ENCODE measurements around the gene HADHB.
A peak's percentile ranks its signal among the peaks of the same experiment; 100 is the strongest.

Gene HADHB

DNA sequence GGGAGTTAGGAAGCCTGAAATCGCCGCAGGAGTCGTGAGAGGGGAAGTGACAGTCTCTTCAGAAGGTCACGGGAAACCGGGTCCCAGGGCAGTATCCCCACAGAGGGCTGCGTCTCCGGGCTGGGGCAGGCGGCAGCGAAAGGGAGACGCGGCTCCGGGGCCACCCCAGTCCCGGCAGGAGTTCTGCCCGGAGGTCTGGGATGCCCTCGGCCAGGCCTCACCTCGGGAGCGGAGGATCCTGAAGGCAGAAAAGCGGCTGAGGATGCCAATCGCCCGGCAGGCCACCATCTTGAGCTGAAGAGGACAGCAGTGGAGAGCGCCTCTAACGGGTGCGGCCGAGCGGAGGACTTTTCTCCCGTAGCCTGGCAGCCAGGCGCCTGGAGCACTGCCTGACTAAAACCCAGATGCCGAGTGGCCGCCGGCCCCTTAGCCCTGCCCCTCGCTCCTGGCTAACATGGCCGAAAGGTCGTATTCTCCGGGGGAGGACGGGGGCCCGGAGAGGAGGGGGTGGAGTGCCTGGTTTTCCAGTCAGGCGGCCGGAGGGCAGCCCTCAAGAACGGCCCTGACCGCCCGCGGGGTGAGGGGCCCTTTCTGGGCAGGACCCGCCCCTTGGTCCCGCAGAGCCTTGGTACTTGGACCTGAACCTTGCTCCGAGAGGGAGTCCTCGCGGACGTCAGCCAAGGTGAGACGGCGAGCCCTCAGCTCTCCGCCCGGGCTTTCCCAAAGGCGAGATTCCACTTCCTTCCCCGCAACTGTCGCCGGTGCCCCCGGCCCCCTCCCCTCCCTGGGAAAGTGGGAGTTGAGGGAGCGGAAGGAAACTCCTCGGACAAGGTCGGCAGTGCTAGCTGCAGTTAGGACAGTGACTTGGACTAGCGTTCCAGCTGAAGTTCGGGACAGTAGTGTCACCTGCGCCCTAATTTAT is at the start of gene HADHB, which contains the start of gene HADHA:
TSS of gene HADHB (plus strand) at position 631 of the 922 bp plus-strand sequence. CDS start 9,316 bp downstream, outside the sequence.
TSS of gene HADHA (minus strand) at position 324 of the 922 bp plus-strand sequence. CDS start at position 288, 36 bp downstream.
- peak; percentile 79 for DNase-seq (ENCODE audit: low spot score)

DNA sequence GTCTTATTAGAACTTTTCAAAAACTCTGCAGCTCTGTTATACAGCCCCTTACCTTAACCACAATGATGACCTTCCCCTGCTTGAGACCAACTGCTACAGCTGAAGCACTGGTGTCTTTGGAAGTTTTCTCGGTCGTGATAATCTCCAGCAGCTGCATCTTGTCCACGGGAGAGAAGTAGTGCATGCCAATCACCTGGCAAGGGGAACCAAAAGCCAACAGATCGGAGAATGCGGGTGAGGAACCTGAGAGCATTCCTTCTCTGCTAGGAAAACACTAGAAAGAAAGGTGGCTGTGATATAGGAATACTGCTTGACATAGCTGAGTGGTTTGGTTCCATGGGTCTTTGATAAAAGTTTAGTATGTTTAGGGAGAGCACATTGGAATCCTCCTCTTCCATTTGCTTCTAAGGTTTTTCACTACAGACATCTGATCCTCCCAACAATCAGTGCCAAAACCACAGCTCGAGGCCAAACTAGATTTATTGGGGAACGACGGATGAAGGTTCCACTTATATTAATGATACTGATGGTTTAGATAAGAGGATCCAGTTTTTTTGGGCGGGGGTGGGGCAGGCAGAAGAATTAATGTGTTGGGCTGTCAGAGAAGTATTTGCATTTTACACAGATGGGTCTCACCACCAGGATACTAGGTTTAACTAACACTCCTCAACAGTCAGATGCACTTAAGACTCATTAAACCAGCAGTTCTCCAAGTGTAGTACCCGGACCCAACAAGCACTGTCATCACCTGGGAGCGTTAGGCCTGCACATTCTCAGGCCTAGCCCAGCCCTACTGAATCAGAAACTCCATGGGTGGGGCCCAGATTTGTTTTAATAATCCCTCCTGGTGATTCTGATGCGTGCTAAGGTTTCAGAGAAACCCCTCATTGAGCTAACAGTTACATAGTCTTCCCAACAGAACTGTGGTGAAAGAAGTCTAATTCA is 49.4 kb upstream of the HADHB start:
- DNase-seq (ENCODE audit: low spot score): no peak

DNA sequence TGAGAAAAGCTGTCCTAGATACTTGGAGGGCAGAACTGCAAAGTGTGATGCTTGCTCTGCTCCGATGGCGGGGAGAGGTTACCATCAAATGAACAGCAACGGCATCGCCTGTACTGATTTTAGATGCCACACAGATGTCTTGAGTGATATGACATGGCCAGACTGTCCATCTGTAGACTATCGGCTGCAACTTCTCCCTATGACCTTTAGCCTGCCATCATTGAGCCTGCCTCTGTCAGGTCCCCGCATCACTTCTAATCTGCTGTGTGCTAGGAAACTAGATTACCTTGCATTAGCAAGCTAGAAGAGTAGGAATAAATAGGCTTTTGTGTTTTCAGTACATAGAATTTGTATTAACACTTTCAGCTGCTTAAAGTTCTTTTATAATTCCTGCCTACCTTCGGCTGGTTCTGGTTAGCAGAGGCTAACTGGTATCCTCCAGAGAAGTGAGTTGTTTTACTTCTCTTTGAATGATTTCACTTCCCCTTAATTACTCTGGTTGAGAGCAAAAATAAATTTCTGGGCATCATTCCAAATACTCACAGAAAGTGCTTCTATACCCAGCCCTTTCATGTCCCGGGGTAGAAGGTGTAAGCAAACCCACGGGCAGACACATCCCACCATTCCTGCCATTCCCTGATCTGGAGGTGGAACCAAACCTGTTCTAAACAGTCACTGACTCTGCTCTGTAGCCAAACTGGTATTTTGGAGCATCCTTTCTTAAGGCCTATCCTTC is 47.9 kb upstream of the HADHB start:
- no peak for DNase-seq (ENCODE audit: low spot score)

DNA sequence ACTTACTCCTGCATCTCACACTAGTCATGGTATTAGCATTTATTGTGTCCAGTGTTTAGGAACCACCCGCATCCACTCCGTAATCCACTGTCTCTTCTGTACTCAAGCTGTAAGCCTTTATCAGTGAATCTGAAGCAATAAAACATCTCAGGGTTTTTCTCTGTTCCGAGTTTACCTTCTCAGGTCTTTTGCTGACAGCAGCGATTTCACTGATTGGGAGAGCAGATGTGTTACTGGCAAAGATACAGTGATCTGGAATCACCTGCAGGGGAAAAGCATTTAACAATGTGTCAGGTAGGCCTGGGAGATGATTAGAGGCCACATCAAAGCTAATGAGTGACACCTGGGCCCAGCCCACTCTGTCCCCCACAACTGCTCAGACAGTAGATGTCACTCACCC is 47.2 kb upstream of the HADHB start:
- no peak for DNase-seq (ENCODE audit: low spot score)

DNA sequence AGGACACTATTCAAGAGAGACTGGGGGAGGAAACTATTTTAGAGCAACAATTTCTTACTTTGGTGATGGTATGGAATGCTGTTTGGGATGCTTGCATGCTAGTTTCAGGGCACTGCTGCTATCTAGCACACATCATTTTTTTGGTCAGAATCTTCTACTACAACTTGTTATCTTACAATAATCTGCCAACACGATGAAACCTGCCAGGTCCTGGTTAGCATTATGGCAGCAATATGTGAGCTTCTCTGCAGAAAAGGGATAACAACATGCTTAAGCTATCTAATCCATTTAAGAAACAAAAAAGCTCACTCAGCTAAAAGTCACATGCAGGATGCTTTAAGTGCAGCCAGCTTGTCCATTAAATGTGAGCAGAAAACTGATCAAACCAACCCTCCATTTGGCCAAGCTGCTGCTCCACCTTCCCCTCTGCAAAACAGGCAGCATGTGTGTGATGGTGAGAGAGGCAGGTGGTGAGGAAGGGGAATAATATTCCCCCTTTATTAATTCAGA is 41.7 kb upstream of the HADHB start:
- no peak for DNase-seq (ENCODE audit: low spot score)

DNA sequence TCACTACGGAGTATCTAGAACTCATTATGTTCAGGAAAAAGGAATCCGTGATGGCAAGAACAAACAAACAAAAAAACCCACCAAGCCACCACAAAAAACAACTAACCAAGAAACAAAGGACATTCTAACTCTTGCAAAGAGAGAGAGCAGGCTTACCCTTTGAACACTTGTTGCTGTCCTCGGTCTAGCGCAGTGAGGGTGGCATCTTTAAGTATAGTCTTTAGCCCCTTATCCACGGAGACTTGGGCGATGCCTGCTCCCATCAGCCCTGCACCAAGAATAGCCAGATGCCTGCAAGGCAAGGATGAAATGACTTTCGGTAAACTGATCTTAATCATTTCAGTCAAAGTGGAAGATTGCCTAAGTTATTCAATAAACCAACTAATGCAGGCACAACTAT is 40.8 kb upstream of the HADHB start:
- no peak for DNase-seq (ENCODE audit: low spot score)

DNA sequence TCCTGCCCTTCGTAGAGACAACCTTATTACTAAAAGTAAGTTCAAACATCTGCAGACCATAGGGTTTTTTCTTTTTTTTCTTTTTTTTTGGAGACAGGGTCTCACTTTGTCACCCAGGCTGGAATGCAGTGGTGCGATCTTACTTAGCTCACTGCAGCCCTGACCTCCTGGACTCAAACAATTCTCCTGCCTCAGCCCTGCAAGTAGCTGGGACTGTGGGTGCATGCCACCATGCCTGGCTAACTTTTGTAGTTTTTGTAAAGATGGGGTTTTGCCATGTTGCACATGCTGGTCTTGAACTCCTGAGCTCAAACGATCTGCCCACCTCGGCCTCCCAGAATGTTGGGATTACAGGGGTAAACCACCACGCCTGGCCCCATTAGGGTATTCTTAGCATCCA is 32.7 kb upstream of the HADHB start:
- DNase-seq (ENCODE audit: low spot score): no peak

DNA sequence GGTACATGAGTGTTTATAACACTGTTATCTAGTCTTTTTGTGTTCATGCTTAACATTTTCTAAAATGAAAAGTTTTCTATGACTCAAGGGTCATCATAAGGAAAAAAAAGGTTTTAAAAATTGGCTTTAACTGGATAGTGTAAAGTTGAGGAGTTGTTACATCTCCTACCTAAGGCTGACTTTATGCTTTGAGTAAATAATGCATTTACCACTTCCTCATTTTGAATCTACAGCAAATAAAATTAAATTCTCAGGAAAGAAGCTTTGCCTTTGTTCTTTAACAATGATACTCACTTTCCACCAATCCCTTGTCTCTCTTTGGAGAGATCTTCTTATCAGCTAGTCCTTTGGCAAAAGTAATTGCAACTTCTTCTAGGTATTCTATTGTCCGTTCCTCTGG is 30.0 kb upstream of the HADHB start:
- DNase-seq (ENCODE audit: low spot score): no peak

DNA sequence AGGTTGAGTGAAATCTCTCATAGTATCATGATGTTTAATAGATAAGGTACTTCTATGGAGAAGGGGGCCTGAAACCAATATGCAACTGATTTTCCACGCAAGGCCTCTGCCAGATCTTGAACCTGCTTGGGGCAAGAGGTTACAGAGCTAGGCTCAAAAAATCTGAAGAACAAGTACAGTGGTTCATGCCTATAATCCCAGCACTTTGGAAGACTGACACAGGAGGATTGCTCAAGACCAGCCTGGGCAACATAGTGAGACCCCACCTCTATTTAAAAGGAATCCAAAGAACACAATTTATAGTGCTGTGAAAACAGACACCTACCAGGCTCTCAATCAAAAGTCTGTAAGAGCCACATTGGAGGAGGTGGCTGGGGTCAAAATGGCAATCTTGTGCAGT is 28.9 kb upstream of the HADHB start:
- no peak for DNase-seq (ENCODE audit: low spot score)

DNA sequence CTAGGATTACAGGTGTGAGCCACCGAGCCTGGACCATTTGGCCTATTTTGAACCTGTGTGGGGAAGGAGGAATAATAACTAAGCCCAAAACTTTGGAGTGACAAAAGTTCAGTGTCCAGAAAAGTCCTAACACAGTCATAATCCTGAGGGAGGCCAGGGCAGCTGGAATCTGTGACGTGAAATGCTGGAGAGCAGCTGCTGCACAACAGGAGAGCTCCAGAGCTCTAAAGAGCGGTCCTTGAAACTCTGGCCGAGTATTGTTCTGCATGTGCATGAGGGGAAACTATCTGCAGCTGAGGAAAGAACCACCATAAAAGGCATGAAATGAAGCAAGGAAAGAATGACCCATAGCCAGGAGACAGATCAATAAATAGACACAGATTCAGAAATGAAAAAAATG is 28.2 kb upstream of the HADHB start:
- no peak for DNase-seq (ENCODE audit: low spot score)

DNA sequence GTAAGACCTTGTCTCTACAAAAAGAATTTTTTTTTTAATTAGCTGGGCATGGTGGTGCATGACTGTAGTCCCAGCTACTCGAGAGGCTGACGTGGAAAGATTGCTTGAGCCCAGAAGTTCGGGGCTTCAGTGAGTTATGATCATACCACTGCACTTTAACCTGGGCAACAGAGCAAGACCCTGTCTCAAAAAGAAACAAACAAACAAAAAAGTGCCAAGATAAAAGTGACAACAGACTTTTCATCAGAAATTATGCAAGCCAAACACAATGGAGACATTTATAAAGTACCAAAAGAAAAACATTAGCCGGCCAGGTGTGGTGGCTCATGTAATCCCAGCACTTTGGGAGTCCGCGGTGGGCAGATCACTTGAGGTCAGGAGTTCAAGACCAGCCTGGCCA is 27.0 kb upstream of the HADHB start:
- no peak for DNase-seq (ENCODE audit: low spot score)

DNA sequence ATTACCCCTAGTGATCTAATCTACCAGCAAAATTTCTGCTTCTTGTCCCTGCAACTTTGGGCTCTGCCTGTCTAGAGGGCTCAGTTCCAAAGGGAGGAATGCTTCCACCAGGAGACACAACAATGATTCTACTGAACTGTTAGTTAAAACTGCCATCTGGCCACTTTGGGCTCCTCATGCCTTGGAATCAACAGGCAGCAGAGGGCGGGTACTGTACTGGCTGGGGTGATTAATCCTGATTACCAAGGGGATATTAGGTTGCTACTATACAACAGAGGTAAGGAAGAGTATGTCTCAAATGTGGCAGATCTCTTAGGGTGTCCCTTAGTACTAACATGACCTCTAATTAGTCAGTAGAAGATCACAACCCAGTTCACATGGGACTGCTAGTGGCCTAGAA is 21.7 kb upstream of the HADHB start:
- no peak for DNase-seq (ENCODE audit: low spot score)

DNA sequence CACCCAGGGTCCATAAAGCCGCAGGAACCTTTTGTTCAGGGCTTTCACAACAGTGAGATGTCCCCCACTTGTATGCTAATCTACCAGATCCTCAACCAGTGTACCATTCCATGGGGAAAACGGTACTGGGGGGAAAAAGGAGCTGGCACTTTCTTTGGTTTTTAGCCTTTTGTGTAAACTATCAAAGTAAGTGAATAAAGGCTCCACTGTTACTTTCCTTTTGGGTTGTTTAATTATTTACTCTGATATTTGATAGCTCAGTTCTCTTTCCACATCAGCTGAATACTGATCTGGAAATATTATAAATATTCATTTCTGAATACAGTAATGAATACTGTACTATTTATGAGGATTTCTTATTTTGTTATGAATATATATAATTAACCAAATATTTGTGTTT is 20.6 kb upstream of the HADHB start:
- no peak for DNase-seq (ENCODE audit: low spot score)

DNA sequence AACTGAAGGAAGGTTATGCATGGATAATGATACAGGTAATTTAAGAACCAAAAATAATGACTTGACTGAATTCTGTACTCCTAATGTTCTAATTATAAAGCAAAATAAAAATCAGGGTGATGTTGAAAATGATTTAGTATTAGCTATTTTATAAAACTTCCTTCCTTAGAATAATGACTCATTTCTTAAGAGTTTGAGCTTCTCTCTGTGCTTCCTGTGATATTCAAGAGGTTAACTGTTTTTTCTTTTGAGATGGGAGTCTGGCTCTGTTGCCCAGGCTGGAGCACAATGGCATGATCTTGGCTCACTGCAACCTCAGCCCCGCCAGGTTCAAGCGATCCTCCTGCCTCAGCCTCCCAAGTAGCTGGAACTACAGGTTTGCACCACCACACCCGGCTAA is 15.1 kb upstream of the HADHB start:
- DNase-seq (ENCODE audit: low spot score): no peak

DNA sequence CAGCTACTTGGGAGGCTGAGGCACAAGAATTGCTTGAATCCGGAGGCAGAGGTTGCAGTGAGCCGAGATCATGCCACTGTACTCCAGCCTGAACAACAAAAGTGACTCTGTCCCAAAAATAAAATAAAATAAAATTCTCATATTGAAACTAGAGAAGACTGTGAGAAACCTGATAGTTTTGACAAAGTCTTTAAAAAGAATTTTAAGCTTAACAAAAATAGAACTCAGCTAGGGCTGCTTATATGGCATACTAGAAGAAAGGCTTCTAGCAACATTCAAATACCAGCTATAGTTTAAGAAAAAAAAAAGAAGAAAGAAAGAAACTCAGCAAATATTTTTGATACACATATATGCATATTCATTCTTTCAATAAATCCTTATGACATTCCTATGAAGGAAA is 13.9 kb upstream of the HADHB start:
- DNase-seq (ENCODE audit: low spot score): no peak

DNA sequence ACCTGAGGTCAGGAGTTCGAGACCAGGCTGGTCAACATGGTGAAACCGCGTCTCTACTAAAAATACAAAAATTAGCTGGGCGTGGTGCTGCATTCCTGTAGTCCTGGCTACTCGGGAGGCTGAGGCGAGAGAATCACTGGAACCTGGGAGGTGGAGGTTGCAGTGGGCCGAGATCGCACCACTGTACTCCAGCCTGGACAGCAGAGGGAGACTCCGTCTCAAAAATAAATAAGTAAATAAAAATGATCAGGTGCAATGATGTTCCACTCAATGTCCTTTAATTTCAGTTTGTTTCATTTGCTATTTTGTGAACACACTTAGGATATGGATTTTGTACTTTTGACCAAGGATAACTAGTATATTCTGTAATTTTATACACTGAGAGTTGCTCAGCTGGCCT is 9.7 kb upstream of the HADHB start:
- no peak for DNase-seq (ENCODE audit: low spot score)

DNA sequence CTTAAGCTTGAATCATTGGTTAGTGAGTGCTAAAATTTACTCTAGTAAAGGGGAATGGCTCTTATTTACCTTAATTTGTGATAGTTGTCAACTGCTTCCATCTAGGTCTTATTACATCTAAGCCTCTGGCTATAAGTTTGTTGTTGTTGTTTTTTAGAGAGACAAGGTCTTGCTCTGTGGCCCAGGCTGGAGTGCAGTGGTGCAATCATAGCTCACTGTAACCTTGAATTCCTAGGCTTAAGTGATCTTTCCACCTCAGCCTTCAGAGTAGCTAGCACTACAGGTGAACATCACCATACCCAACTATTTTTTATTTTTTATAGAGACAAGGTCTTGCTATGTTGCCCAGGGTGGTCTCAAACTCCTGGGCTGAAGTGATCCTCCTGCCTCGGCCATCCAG is 6.9 kb upstream of the HADHB start:
- no peak for DNase-seq (ENCODE audit: low spot score)

DNA sequence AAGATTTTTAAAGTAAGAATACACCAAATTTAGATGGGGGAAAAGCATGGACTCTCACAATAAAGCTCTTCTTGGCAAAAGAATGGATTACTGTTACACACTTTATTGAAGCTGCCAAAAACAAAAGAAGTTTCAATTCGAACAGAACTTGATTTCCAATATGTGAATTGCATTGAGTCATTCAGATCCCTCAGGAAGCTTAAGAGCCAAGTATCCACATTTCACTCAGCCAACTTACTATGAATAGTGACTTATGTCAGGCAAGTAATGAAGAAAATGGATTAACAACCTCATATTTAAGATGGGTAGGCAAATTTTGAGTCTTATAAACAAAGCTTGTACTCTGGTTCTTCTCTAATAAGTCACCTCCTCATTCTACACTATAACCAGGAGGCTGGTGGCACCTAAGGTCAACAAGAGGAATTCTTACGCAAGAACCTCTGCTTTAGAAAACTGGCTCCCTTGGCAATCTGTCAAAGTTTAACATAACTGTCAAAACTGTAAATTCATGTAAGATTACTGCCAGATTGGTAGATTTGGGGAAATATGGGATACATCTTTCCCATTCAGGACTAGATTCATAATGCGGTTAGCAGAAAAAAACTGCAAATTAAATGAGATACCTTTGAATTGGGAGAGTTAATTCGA is 6.3 kb upstream of the HADHB start:
- no peak for DNase-seq (ENCODE audit: low spot score)

DNA sequence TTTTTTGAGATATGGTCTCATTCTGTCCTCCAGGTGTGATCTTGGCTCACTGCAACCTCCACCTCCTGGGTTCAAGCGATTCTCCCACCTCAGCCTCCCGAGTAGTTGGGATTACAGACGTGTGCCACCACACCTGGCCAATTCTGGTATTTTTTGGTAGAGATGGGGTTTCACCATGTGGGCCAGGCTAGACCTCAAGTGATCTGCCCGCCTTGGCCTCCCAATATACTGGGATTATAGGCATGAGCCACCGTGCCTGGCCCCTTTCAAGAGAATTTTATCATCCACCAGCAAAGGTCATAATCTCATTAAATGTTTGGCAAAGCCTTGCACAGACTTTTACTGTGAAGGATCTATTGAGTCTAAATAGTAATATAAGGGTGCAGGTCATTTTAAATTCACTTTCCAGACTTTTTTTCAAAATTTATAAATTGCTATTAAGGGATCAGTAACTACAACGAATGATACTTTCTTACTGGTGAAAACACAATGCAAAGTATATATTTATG is 2.8 kb upstream of the HADHB start:
- no peak for DNase-seq (ENCODE audit: low spot score)

DNA sequence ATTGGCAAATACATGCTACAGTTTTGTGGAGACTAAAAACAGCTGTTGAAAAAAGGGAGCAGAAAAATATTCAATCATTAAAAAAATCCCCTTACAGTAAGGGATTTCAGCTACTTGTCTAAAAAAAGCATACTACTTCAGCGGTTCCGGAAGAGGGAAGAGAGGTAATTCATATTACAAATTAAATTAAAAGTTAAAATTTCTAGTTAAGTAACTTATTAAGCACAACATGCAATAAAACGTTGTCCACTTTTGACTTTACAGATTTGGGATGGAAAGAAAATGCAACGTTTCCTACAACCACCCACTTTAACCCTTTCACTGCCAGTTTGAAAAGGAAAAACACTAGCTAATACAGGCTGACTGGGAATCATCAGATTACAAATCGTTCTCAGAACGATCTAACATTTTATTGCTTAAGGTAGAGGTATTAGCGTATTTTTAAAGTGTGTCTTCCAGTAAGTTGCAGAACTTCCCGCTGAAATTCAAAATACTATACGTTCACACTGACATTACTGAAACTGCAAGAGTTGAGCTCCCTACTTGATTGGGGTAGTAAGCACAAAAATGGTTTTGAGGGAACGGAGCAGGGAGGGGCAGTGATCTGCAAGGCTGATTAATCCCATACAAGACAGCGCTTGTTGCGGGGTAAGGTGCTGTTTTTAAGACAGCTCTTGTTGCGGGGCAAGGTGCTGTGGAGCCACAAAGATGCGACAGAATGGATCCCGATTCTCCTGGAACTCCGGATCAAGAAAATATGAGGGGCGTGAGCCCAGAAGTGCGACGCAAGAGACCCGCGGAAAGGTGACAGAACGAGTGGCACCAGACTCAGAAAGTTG is 1.1 kb upstream of the HADHB start:
- peak; percentile 7 for DNase-seq (ENCODE audit: low spot score)
